Measurements from ENCODE around the gene ZNF554. TPM values are rescaled to one million over a fixed set of nuclear protein-coding genes. Genes with fewer than 3 reads are reported as not detected.

ZNF554 gene
- total and polyA plus RNA-seq, 2 of the 8 experiments (the other 6 are each of a cell fraction or from before 2014, with no cell fraction given): 1.8 to 5.7 TPM

- TF ChIP-seq TEAD4 (IDR thresholded peaks at IDR 0.05; ENCODE audit: low read depth, low read length): no peak
- TF ChIP-seq TAF7 (optimal IDR thresholded peaks at IDR 0.05; ENCODE audit: borderline replicate concordance, low read depth, low read length): peak; percentile 33
Measured at GRCh38 chr19:2819540-2820111, at the start of gene ZNF554 (continued).
